ENCODE results near the gene YTHDF1. TPM values are rescaled to one million over a fixed set of nuclear protein-coding genes. Genes with fewer than 3 reads are reported as not detected.

YTHDF1 gene
- total RNA-seq, 1 donor from 2014 or later = 44.9 TPM

DNA sequence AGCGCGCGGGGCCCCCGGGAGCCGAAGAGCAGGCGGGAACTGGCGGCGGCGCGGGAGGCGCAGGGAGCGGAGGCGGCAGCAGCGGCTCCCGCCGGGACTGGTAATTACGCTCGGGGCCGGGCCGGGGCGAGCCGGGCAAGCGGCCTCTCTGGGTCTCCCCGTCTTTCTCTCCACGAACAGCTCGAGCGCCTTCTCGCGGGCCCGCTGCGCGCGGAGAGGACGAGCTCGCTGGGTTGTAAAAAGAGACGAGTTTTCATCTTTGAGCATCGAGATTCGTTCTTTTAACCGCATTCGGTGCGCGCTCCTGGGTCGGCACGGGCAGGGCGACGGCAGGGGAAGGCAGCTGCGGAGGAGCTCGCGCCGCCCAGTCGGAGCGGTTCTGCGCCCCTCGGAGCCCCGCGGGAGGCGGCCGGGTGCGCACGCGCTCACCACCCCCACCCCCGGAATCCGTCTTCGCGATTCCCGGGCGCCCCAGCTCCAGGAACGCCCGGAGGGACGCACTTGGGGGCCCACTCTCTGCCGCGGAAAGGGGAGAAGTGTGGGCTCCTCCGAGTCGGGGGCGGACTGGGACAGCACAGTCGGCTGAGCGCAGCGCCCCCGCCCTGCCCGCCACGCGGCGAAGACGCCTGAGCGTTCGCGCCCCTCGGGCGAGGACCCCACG is 38.0 kb downstream of the YTHDF1 start:
- TF ChIP-seq, protein P1, sequence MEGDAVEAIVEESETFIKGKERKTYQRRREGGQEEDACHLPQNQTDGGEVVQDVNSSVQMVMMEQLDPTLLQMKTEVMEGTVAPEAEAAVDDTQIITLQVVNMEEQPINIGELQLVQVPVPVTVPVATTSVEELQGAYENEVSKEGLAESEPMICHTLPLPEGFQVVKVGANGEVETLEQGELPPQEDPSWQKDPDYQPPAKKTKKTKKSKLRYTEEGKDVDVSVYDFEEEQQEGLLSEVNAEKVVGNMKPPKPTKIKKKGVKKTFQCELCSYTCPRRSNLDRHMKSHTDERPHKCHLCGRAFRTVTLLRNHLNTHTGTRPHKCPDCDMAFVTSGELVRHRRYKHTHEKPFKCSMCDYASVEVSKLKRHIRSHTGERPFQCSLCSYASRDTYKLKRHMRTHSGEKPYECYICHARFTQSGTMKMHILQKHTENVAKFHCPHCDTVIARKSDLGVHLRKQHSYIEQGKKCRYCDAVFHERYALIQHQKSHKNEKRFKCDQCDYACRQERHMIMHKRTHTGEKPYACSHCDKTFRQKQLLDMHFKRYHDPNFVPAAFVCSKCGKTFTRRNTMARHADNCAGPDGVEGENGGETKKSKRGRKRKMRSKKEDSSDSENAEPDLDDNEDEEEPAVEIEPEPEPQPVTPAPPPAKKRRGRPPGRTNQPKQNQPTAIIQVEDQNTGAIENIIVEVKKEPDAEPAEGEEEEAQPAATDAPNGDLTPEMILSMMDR (IDR thresholded peaks at IDR 0.05) = no peak
- no peaks in the 10 kb centered on the region for H3K36me3 Mint-ChIP-seq (ENCODE audit: unreplicated experiment)
- DNase-seq (ENCODE audit: extremely low spot score, unreplicated experiment) = no peak
- peaks cover 9% of the 10 kb centered on the region for H3K4me1 Mint-ChIP-seq (ENCODE audit: unreplicated experiment)
- no peaks in the 10 kb centered on the region for H3K9me3 Mint-ChIP-seq (ENCODE audit: unreplicated experiment)
- H3K27ac Mint-ChIP-seq (ENCODE audit: unreplicated experiment) = no peak overlapping the region
- H3K27me3 Mint-ChIP-seq (ENCODE audit: unreplicated experiment) = peaks cover 48% of the 10 kb centered on the region
- H3K4me3 Mint-ChIP-seq (ENCODE audit: unreplicated experiment) = no peak overlapping the region

DNA sequence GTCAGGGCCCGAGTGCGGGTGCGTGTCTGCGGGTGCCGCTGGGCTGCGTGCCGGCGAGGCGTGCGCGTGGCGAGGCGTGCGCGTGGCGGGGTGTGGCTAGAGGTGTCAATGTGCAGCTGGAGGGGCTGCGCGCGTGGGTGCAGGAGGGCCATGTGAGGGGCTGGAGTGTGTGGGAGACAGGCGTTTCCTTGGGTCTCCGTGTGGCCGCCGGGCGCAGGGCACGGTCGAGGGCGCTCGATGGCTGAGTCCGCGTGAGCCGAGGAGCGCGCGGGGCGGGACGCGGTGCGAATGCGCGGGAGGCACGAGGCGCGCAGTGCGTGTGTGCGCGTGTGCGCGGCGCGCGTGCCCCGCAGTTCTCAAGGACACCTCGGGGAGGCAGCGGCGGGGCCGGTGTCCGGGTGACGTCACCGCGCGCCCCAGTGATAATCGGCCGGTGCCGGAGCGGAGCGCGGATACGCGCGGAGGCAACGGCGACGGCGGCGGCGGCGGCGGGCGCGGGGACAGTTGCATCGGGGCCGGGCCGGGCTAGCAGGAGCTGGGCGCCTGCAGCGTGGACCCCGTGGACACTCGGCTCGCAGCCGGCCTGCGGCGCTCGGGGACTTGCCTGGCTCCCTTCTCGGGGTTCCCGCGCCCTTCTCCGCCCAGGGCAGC is 38.7 kb downstream of the YTHDF1 start:
- no peak for DNase-seq (ENCODE audit: extremely low spot score, unreplicated experiment)
- Mint-ChIP-seq H3K36me3 (ENCODE audit: unreplicated experiment) (no peaks in the 10 kb centered on the region), H3K4me3 (ENCODE audit: unreplicated experiment) (no peak overlapping the region), H3K27me3 (ENCODE audit: unreplicated experiment) (peaks cover 50% of the 10 kb centered on the region), H3K9me3 (ENCODE audit: unreplicated experiment) (no peaks in the 10 kb centered on the region), H3K4me1 (ENCODE audit: unreplicated experiment) (peaks cover 9% of the 10 kb centered on the region), H3K27ac (ENCODE audit: unreplicated experiment) (no peak overlapping the region)
- TF ChIP-seq, protein P1 (IDR thresholded peaks at IDR 0.05) = no peak

DNA sequence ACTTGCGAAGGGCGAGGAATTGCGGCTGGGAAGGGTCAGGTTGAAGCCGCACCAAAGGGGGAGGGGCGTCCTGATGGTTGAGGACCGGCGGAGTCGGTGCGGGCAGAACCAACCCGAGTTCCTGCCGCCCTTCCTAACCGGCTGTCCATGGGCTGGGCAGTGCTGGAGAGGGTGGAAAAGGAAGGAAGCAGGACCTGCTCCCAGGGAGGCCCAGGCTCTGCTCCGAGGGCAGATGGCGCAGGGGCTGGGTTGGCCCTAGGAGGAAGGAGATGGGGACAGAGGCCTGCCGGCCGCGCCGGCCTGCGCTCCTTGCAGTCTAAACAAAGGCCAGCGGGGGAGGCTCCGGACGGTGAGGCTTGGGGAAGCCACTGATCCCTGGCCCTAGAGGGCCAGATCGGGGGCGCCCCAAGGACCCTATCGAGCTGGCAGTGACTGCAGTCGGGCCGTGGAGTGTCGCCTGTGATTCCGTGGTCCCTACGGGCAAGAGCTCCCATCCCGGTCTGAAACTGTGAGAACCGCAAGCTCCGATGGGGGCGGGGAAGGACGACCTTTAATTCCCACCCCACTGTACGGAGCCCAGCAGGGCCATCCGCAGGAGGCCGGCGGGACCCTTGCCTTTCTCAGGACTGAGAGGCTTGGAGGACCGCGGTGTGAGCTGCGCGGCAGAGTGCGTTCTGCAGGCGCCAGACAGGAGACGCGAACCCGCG is 39.4 kb downstream of the YTHDF1 start:
- TF ChIP-seq, protein P1 (IDR thresholded peaks at IDR 0.05) = no peak
- no peak for DNase-seq (ENCODE audit: extremely low spot score, unreplicated experiment)
- Mint-ChIP-seq H3K27ac (ENCODE audit: unreplicated experiment) (no peak overlapping the region), H3K9me3 (ENCODE audit: unreplicated experiment) (no peaks in the 10 kb centered on the region), H3K4me3 (ENCODE audit: unreplicated experiment) (no peak overlapping the region), H3K4me1 (ENCODE audit: unreplicated experiment) (peaks cover 9% of the 10 kb centered on the region), H3K27me3 (ENCODE audit: unreplicated experiment) (peaks cover 52% of the 10 kb centered on the region), H3K36me3 (ENCODE audit: unreplicated experiment) (no peaks in the 10 kb centered on the region)

DNA sequence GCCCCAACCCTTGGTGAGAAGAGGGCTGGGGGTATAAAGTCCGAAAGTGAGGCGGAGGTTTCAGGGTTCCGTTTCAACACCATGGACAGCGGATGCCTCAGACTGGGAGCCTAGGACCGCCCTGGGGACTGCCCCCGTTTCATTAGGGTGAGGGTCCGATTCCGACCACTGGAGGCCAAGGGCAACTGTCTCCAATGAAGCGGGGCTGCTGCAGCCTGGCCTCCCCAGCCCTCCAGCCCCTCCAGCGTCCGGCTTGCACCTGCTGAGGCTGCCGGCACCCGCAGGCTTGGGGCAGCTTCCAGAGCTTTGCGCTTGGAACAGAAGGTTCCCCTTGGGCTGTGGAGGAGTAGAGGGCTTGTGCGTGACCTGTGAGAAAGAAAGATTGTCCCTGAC is 39.9 kb downstream of the YTHDF1 start:
- no peak overlapping the region for H3K4me3 Mint-ChIP-seq (ENCODE audit: unreplicated experiment)
- peaks cover 9% of the 10 kb centered on the region for H3K4me1 Mint-ChIP-seq (ENCODE audit: unreplicated experiment)
- peaks cover 54% of the 10 kb centered on the region for H3K27me3 Mint-ChIP-seq (ENCODE audit: unreplicated experiment)
- H3K27ac Mint-ChIP-seq (ENCODE audit: unreplicated experiment) = no peak overlapping the region
- H3K36me3 Mint-ChIP-seq (ENCODE audit: unreplicated experiment) = no peaks in the 10 kb centered on the region
- TF ChIP-seq, protein P1 (IDR thresholded peaks at IDR 0.05) = no peak
- no peaks in the 10 kb centered on the region for H3K9me3 Mint-ChIP-seq (ENCODE audit: unreplicated experiment)
- no peak for DNase-seq (ENCODE audit: extremely low spot score, unreplicated experiment)

Measured in osteocyte (in vitro differentiated cells).